GM10847 (cell line): Measurements from ENCODE around the gene SARS2.

Source experiments
- POLR2A ChIP-seq: IDR thresholded peaks from 2 replicates; pipeline ENCODE4 v1.6.1; 2011; ENCODE audit not compliant: insufficient read length; ENCODE audit errors: extremely low read depth

Gene SARS2

DNA sequence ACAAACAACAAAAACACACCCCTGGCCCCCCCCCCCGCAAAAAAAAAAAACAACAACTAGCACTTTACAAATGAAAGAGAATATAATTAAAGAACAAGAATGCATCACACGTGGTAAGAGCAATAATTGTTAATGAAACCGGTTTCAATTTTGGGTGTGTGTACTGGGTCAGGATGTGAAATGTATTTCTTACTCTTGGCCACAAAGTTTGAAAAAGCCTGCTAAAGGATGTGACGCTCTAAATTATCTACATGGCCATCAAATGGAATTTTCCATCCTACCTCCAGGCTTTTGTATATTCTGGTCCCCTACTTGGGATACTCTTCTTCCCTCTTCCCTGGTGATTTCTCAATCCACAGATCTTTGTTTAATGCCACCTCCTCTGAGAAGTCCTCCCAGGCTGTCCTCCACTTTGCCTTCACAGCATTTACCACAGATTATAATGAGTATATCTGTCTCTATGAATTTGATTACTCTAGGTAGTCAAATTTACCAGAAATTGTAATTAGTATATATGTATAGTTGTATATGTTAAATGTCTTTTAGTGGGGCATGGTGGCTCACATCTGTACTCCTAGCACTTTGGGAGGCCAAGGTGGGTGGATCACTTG lies 2.1 kb downstream of the SARS2 start:
- TF ChIP-seq POLR2A = no peak

DNA sequence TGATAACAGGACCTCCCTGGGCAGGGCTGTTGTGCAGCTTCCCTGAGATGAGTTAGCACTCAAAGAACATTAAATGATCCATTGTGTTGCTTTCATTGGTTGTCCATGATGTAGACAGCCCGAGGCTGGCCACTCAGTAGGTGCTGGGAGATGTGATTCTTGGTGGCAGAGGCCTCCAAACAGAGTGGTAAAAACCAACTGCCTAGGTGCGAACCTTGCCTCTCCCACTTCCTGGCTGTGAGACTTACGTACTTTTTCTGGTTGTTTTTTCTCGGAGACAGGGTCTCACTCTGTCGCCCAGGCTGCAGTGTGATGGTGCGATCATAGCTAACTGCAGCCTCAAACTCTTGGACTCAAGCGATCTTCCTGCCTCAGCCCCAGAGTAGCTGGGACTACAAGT lies 6.2 kb downstream of the SARS2 start:
- no peak for TF ChIP-seq POLR2A

DNA sequence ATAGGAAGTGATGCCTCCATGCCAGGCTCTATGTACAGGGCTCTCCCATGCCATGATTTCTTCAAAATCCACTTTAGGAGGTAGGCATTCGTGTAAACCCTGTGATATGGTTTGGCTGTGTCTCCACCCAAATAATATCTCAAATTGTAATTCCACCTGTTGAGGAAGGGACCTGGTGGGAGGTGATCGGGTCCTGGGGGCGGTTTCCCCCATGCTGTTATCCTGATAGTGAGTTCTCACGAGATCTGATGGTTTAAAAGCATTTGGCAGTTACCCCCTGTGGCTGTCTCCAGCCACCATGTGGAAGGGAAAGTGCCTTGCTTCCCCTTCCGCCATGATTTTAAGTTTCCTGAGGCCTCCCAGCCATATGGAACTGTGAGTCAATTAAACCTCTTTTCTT lies 8.1 kb downstream of the SARS2 start:
- no peak for TF ChIP-seq POLR2A

DNA sequence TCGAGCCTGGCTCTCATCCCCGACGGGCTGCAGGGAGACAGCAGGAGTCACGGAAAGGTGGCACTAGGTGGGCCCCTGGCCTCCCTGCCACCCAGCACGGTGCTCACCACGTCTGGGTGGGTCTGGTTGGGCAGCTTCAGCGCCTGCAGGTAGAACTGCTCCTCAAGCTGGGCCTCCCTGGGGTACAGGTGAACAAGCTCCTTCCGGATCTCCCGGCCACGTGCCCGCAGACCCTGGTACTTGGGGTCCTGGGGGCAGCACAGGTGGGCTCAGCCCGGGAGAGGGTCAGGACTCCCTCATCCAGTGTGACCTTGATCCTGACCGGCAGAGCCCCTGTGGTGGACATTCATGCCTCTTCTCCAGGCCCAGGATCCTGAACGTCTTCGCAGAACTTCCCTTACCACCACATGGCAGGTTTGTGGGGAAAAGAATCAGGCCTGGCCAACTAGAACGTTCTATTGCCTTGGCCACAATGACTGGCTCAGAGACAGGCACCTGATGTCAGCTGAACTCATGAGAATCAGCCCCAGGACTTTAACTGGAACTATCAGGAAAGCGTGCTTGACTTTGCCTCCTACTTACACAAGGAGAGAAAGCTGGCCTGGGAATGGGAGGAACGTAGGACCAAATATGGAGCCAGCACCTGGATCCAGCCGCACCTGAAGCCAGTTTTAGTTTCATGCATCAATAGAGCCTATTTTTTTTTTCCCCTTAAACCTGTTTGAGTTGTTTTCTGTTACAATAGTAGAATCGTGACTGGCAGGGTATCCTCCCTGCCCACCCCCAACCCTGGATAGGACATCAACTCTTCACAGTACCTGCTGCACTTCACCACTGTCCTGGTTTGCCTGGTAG lies 8.9 kb downstream of the SARS2 start:
- TF ChIP-seq POLR2A = no peak

DNA sequence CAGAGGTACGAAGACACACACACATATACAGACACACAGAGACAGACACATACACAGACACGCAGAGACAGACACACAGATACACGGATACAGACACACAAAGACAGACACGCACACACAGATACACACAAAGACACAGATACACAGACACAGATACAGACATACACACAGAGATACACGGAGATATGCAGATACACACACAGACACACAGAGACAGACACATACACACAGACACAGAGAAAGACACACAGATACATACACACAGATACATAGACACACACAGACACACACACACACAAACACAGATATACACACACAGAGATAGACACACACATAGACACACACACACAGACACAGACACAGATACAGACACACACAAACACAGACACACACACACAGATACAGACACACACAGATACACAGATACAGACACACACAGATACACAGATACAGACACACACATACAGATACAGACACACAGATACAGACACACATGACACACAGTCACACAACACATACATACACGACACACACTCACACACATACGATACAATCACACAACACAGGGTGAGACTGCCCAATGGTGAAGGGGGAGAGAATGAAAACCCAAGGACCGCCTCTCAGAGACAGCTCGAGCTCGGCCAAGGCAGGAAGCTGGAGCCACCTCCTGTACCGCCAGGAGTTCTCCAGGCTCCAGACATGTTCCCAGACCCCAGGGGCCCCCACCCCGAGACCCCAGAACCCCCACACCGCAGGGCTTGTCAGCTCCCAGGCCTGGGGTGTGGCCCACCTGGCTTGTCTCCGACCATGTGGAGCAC lies 9.8 kb downstream of the SARS2 start:
- no peak for TF ChIP-seq POLR2A

DNA sequence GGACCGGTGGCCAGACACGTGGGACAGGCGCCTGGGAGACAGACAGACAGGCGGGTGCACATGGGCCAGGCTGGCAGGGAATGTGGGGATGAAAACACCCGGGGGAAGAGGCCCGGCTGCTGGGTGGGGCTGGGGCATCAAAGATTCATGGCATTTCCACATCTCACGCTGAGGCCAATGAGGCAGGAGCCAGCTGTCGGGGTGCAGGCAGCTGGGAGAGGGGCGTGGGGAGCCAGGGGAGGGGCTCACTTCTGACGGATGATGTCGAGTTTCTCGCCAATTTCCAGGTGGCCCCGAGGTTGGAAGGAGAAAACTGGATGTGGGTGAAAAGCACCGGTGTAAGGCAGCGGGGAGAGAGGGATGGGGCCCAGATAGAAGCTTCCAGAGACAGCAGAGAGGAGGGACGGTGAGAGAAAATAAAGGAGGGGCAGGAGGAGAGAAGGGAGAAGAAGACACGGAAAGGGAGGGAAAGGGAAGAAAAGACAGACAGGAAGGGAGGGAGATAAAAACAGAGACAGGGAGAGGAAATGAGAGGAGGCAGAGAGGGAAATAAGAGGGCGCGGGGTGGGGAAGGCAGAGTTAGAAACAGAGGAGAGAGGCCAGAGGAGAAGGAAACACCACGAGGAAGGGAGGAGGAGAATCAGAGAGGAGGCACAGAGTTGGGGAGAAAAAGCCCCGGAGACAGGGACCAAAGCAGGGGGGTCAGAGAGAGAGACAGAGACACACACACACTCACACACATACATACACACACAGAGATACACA lies 10.5 kb downstream of the SARS2 start:
- TF ChIP-seq POLR2A = no peak

DNA sequence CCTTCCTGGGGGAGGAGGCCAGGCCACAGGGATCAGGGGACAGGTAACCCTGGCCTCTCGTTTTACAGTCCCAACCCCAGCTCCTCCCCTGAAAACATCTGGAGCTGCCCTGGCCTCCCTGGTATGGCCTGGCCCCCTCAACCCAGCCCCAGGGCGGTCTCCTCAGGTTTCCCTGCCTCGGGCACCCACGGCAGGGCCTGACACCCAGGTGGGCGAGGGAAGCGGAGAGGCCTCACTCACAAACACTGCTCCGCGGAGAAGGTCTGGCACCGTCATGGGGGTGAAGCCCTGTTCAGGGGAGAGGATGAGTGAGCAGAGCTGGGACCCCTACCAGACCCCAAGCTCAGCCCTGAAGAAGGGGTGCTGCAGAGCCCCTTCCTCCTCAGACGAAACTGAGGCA lies 12.0 kb downstream of the SARS2 start:
- no peak for TF ChIP-seq POLR2A

DNA sequence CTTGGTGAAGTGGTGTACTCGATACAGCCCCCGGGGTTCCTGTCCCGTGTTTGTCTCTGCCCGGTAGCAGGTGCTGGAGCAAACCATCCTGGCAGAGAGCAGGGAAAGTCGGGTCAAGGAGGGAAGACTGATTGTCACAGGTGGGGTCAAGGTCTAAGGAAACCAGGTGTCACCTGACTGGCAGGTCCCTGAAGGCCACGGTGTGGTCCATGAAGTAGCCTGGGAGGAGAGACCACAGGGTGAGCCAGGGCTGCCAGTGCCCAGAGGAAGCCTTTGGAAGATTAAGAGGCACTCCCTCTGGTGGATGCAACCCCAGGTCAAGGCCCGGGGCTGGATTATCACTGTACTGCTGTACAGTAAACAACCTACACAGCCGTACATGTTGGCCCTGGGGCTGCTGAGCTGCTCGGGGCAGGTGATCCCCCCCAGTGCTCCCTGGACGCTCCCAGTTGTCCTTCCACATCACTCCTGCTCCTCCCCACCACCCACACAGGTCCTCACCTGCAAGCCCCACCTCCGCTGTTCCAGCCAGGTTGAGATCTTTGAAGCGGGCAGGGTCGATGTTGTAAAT lies 12.6 kb downstream of the SARS2 start:
- TF ChIP-seq POLR2A = no peak

DNA sequence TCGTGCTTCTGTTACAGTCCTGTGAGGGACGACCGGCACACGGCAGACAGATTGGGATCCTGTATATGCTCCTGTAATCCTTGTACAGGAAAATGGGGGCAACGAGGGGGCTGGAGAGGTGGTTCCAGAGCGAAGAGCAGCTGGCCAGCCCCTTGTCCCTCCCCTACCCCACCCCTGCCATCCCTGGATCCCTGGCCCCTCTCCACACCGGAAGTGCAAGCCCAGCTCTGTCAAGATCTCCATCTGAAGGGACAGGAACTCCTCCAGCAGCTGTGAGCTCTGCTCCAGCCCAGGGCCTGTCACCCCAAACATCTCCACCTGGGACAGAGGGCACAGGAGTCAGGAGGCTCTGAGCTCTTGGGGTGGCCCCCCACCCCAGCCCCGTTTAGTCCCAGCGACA lies 13.0 kb downstream of the SARS2 start:
- no peak for TF ChIP-seq POLR2A

DNA sequence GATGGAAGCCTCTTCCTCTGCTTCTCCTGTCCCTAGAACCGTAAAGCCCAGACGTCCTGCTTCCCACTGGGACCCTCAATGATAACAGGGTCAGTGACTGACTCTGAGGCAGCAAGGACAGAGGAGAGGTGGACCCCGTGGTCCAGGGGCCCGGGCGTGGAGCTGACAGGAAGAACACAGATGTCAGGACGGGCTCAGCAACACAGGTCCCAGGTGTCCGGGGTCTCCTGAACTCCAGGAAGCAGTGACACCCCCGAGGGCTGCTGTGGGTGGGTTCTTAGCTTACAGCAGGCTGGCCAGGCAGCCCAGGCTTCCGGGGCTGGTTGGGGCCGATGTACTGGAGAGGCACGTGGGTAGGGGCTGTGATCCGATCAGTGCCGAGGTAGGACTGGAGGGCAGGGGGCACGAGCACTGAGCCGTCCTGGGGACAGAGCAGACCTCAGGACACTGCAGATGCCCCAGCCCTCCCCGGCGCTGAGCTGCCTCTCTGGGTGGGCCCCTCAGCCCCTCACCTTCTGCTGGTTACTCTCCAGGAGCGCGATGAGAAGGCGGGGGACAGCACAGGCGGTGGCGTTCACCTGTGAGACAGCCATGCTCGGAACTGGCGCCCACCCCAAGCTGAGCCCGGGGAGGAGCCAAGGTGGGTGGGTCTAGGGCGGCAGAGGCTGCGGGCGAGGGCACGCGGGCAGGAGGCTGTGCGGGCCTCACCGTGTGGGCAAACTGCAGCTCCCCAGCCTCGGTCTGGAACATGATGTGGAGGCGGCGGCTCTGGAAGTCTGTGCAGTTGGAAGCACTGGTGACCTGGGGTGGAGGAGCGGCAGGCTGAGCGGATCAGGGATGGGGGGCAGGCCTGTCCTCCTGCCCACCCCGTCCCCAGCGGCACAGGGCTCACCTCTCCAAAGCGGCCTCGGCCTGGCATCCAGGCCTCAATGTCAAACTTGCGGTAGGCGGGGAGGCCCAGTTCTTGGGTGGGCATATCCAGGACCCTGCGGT lies 14.9 kb downstream of the SARS2 start:
- TF ChIP-seq POLR2A = no peak

DNA sequence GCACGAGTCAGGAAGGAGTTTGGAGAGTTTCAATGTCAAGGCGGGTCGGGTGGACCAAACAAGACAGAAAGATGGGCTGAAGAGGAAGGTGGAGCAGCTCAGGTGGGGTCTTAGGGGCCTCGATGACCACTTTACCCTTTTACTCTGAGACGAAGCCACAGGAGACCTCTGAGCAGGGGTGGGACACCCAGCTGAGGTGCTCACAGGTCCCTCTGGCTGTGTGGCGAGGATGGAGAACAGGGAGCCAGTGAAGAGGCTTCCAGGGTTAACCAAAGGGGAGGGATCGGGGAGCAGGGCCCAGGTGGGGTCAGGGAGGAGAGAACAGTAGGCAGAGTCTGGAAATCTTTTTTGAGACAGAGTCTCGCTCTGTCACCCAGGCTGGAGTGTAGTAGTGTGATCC lies 16.6 kb downstream of the SARS2 start:
- TF ChIP-seq POLR2A = no peak

DNA sequence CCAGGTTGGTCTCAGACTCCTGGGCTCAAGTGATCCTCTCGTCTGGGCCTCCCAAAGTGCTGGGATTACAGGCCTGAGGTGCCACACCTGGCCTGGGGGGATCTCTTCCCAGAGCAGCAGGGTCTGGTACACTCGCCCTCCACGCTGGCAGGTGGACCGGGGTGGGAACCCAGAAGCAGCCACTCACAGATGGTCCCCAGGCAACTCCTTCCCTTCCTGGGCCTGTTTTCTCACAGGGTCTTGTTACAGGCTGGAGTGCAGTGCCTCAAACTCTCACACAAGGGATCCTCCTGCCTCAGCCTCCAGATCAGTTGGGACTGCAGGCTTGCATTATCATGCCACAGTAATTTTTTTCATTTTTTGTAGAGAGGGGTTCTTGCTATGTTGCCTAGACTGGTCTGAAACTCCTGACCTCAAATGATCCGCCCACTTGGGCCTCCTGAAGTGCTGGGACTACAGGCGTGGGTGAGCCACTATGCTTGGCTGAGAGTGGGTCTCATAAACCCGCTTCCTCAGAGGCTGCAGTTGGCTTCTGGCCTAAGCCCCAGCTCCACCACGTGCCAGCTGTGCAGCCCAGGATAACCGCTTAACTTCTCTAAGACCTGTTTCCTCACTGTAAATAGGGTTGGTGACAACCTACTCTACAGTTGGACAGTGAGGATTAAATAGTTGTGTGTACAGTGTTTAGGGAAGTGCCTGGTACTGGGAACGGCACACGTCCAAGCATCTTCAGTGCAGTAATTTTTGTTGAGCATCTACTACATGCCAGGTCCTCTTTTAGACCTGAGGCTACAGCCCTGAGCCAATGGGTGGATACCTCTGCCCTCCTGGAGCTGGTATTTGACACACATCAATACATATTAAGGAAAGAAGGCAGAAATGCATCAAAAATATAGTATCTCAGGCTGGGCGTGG lies 17.7 kb downstream of the SARS2 start:
- TF ChIP-seq POLR2A = no peak
